Lower lobe of right lung (tissue), 2 donors: ENCODE measurements around the gene SYP. TPM values are rescaled to one million over a fixed set of nuclear protein-coding genes. Genes with fewer than 3 reads are reported as not detected.

Source experiments
- ATAC-seq, 2 donors: fragments of 200-7000 bp; cut with Tn5 transposase; one replicate each; pipeline ENCODE4 v1.9.1; 2020 to 2022; ENCODE audit warnings: mild to moderate bottlenecking in 2 of 2, moderate library complexity in 2 of 2
- DNase-seq: peaks from one replicate; pipeline ENCODE4 v3.0.0-alpha.2; 2020
- H3K27ac ChIP-seq: fragments of 200-600 bp; one replicate; pipeline ENCODE4 v1.8.0; 2022
- H3K27me3 ChIP-seq: fragments of 200-600 bp; one replicate; pipeline ENCODE4 v1.8.0; 2022; ENCODE audit warnings: low read depth
- H3K36me3 ChIP-seq: fragments of 200-600 bp; one replicate; pipeline ENCODE4 v1.8.0; 2022; ENCODE audit warnings: mild to moderate bottlenecking
- H3K4me1 ChIP-seq: fragments of 200-600 bp; one replicate; pipeline ENCODE4 v1.8.0; 2022
- H3K4me3 ChIP-seq: fragments of 200-600 bp; one replicate; pipeline ENCODE4 v1.8.0; 2022; ENCODE audit warnings: mild to moderate bottlenecking
- H3K9me3 ChIP-seq: fragments of 200-600 bp; one replicate; pipeline ENCODE4 v1.8.0; 2022
- intact Hi-C: fragments of 100-400 bp; cut with DNase I; formaldehyde crosslinking; loops from one replicate; pipeline ENCODE4 v1.11.0; 2022
- long read RNA-seq: library from polyadenylated mRNA; unstranded; transcript quantifications from one replicate; pipeline ENCODE4 v2.0.0, GENCODE V29; 2021
- total RNA-seq: library from RNA; stranded (reverse); fragmentation: NEBNext Ultra II Directional; extraction: Animal tissue kit (Norgen Biotek cat#: 25700); gene quantifications from one replicate; pipeline ENCODE4 v1.2.1, GENCODE V29; 2021
- TF ChIP-seq, protein P1 (sequence below): fragments of 200-600 bp; IDR thresholded peaks from one replicate; pipeline ENCODE4 v1.8.0; 2022; ENCODE audit warnings: antibody characterized with exemption, mild to moderate bottlenecking
- donor health status: DM: no; HTN: yes; CAD: no; lungs with severe emphysema.

The SYP gene
- 4.2 TPM for total RNA-seq
- long read RNA-seq, partial matches to known transcripts, result 1 of 6 reads
- long read RNA-seq, other reads (novel, unspliced or antisense), result 2 of 6 reads

DNA sequence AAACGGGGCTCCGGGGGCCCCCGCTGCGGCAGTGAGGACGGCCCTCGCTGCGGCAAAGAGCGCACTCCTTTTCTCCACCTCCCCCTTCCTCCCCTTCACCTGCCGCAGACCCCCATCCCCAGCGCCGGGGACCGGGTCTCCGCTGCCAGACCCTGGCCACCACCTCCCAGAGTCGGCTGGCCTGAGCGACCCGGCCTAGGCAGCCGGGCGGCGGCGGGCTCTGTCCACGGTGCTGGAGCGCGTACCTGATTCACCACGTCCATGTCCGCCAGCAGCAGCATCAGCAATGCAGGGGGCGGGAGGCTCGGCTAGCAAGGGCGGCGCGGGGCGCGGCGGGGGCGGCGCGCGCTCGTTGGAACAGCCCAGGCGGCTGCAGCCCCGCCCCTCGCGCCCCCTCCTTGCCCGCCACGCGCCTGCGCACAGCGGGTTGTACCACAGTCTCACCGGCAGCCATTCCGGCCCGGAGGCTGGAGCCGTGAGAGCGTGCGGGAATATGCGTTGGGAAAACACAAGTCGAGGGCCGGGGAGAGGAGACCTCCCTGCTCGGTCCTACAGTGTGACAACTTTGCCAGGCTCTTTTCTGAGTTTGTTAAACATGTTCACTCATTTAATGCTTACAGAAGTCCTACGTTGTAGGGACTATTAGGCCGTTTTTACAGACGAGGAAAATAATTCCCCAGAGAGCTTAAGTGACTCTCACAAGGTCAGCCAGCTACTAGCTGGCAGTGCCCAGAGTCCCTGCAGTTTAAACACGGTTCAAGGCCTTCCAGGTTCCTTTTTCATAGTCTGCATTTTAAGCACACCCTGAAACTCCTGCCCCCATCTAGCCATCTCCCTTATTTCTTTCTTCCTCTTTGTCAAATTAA, at the start of gene SYP:
Gene SYP (minus strand): TSS at position 288 of the 866 bp plus-strand sequence. CDS start 7 bp downstream, at position 281.
- Histone ChIP-seq H3K4me1 (no peaks in the 10 kb centered on the region), H3K27me3 (no peaks in the 10 kb centered on the region), H3K36me3 (no peaks in the 10 kb centered on the region), H3K9me3 (no peaks in the 10 kb centered on the region), H3K27ac (peak within 1 kb of the TSS; percentile 53), H3K4me3 (peak within 1 kb of the TSS; percentile 44)
- ATAC-seq (peak; percentile 90 to 99), DNase-seq (peak; percentile 91)
- TF ChIP-seq, protein P1, sequence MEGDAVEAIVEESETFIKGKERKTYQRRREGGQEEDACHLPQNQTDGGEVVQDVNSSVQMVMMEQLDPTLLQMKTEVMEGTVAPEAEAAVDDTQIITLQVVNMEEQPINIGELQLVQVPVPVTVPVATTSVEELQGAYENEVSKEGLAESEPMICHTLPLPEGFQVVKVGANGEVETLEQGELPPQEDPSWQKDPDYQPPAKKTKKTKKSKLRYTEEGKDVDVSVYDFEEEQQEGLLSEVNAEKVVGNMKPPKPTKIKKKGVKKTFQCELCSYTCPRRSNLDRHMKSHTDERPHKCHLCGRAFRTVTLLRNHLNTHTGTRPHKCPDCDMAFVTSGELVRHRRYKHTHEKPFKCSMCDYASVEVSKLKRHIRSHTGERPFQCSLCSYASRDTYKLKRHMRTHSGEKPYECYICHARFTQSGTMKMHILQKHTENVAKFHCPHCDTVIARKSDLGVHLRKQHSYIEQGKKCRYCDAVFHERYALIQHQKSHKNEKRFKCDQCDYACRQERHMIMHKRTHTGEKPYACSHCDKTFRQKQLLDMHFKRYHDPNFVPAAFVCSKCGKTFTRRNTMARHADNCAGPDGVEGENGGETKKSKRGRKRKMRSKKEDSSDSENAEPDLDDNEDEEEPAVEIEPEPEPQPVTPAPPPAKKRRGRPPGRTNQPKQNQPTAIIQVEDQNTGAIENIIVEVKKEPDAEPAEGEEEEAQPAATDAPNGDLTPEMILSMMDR, result no peak
- intact Hi-C loops, result no loop called here

GRCh38 chrX:49249616-49250015, 49.6 kb upstream of the SYP start:
- peaks cover 34% of the 10 kb centered on the region for H3K36me3 ChIP-seq

GRCh38 chrX:49249071-49249470, 49.1 kb upstream of the SYP start:
- no peak overlapping the region for H3K27ac ChIP-seq
- intact Hi-C loops, result no loop called here
- no peaks in the 10 kb centered on the region for H3K4me1 ChIP-seq
- no peak for DNase-seq
- H3K4me3 ChIP-seq, result no peak overlapping the region
- H3K36me3 ChIP-seq, result peaks cover 36% of the 10 kb centered on the region
- H3K9me3 ChIP-seq, result no peaks in the 10 kb centered on the region
- ATAC-seq, result no peak
- no peaks in the 10 kb centered on the region for H3K27me3 ChIP-seq
- TF ChIP-seq, protein P1, result no peak

More at GRCh38 chrX:49249616-49250015, 49.6 kb upstream of the SYP start:
- Histone ChIP-seq H3K4me3 (no peak overlapping the region), H3K27me3 (no peaks in the 10 kb centered on the region), H3K9me3 (no peaks in the 10 kb centered on the region), H3K4me1 (no peaks in the 10 kb centered on the region), H3K27ac (no peak overlapping the region)
- intact Hi-C loops, result no loop called here
- TF ChIP-seq, protein P1, result no peak
- ATAC-seq, result no peak
- no peak for DNase-seq

DNA sequence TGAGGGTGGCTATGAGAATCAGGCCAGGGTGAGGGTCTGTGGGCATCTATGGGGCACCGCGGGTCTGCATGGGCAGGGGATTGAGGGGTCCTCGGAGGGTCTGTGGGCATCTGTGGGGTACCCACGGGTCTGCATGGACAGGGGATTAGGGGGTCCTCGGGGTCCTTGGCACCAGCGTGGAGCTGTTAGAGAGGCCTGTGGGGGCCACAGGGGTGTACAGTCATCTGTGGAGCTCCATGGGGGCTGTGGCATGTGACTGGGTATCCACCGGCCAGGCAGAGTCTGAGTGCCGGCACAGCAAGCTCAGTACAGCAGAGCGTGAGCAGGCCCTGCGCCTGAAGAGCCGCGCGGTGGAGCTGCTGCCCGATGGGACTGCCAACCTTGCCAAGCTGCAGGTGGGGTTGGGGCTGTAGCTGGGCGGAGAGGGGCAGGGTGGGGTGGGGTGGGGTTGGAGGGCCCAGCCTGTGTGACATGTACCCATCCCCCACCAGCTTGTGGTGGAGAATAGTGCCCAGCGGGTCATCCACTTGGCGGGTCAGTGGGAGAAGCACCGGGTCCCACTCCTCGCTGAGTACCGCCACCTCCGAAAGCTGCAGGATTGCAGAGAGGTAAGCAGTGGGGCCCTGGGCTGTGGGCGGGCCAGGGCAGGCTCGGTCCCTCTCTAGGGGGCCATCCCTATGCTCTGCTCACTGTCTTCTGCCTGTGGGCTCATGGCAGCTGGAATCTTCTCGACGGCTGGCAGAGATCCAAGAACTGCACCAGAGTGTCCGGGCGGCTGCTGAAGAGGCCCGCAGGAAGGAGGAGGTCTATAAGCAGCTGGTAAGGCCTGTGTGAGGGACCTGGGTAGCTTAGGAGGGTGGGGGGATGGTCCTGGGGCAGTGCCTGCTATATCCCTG, 48.2 kb upstream of the SYP start:
- H3K9me3 ChIP-seq, result no peaks in the 10 kb centered on the region
- H3K36me3 ChIP-seq, result peaks cover 43% of the 10 kb centered on the region
- H3K27ac ChIP-seq, result no peak overlapping the region
- DNase-seq (no peak), ATAC-seq (no peak)
- no peaks in the 10 kb centered on the region for H3K4me1 ChIP-seq
- no peak overlapping the region for H3K4me3 ChIP-seq
- TF ChIP-seq, protein P1, result no peak
- intact Hi-C loops, result no loop called here
- no peaks in the 10 kb centered on the region for H3K27me3 ChIP-seq

DNA sequence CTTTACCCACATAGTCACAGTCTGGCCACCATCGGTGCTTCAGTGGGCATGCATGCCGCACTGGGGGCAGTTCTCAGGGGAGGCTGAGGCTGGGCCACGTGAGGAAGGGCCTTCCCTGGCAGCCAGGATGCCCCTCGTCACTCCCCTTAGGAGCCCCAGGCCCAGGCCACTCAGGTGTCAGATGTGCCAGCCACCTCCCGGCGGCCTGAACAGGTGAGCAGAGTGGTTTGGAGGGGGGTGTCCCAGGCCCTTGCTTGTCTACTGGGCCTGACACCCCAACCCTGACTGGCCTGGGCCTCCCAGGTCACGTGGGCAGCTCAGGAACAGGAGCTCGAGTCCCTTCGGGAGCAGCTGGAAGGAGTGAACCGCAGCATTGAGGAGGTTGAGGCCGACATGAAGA, 47.4 kb upstream of the SYP start:
- no peak for ATAC-seq
- Histone ChIP-seq H3K9me3 (no peaks in the 10 kb centered on the region), H3K27me3 (no peaks in the 10 kb centered on the region), H3K27ac (no peak overlapping the region), H3K4me1 (no peaks in the 10 kb centered on the region), H3K36me3 (peaks cover 51% of the 10 kb centered on the region), H3K4me3 (no peak overlapping the region)
- intact Hi-C loops, result no loop called here
- no peak for DNase-seq
- TF ChIP-seq, protein P1, result no peak
